WERI-Rb-1 (cell line): ENCODE measurements around the gene VIM.

Source experiments
- DNase-seq: peaks from one replicate; pipeline ENCODE4 v3.0.0-alpha.2; 2020
- H3K27ac ChIP-seq: fragments of 250-450 bp; sonication (Bioruptor Pico); 2 replicates; pipeline ENCODE4 v1.5.1; 2020; ENCODE audit warnings: mild to moderate bottlenecking, moderate library complexity
- H3K27me3 ChIP-seq: fragments of 250-450 bp; sonication (Bioruptor Pico); 2 replicates; pipeline ENCODE4 v1.5.1; 2021; ENCODE audit warnings: mild to moderate bottlenecking, low read depth, moderate library complexity; ENCODE audit not compliant: insufficient read depth, severe bottlenecking
- H3K36me3 ChIP-seq: fragments of 250-450 bp; sonication (Bioruptor Pico); 2 replicates; pipeline ENCODE4 v1.5.1; 2020; ENCODE audit warnings: mild to moderate bottlenecking, moderate library complexity
- H3K4me3 ChIP-seq: 2 replicates; pipeline ENCODE4 v1.5.1; 2011; ENCODE audit warnings: low read depth, mild to moderate bottlenecking, control low read depth, low read length
- H3K9me3 ChIP-seq: fragments of 250-450 bp; sonication (Bioruptor Pico); 2 replicates; pipeline ENCODE4 v1.5.1; 2021; ENCODE audit warnings: mild to moderate bottlenecking, moderate library complexity; ENCODE audit not compliant: severe bottlenecking
- CTCF ChIP-seq: IDR thresholded peaks from 2 replicates; pipeline ENCODE4 v1.5.1; 2011; ENCODE audit warnings: low read depth, mild to moderate bottlenecking, control low read depth, inconsistent platforms, low read length

The VIM gene

GRCh38 chr10:17222329-17222728, 5.7 kb upstream of the VIM start:
- no peak for DNase-seq
- Histone ChIP-seq H3K4me3 (no peak overlapping the region), H3K9me3 (no peaks in the 10 kb centered on the region), H3K36me3 (no peaks in the 10 kb centered on the region), H3K27me3 (no peaks in the 10 kb centered on the region), H3K27ac (no peak overlapping the region)
- no peak for TF ChIP-seq CTCF

GRCh38 chr10:17225808-17226207, 2.2 kb upstream of the VIM start:
- no peak overlapping the region for H3K27ac ChIP-seq
- no peak overlapping the region for H3K4me3 ChIP-seq
- H3K9me3 ChIP-seq = no peaks in the 10 kb centered on the region
- no peak for TF ChIP-seq CTCF
- no peak for DNase-seq
- no peaks in the 10 kb centered on the region for H3K36me3 ChIP-seq
- H3K27me3 ChIP-seq = no peaks in the 10 kb centered on the region

GRCh38 chr10:17226891-17227303, 1.1 kb upstream of the VIM start:
- Histone ChIP-seq H3K27me3 (no peaks in the 10 kb centered on the region), H3K4me3 (no peak overlapping the region), H3K9me3 (no peaks in the 10 kb centered on the region), H3K27ac (no peak overlapping the region), H3K36me3 (no peaks in the 10 kb centered on the region)
- TF ChIP-seq CTCF = no peak
- DNase-seq = no peak

GRCh38 chr10:17227367-17228090, 512 bp upstream of the VIM start:
- H3K36me3 ChIP-seq = no peaks in the 10 kb centered on the region
- H3K4me3 ChIP-seq = peak overlapping the region; percentile 74
- no peak overlapping the region for H3K27ac ChIP-seq
- DNase-seq = no peak
- no peaks in the 10 kb centered on the region for H3K27me3 ChIP-seq
- no peaks in the 10 kb centered on the region for H3K9me3 ChIP-seq
- no peak for TF ChIP-seq CTCF

GRCh38 chr10:17229016-17229716, 1.1 kb downstream of the VIM start:
- Histone ChIP-seq H3K4me3 (peak overlapping the region; percentile 74), H3K9me3 (no peaks in the 10 kb centered on the region), H3K27ac (no peak overlapping the region), H3K27me3 (no peaks in the 10 kb centered on the region), H3K36me3 (no peaks in the 10 kb centered on the region)
- DNase-seq = peak; percentile 19
- TF ChIP-seq CTCF = no peak

GRCh38 chr10:17229717-17229966, 1.6 kb downstream of the VIM start:
- no peaks in the 10 kb centered on the region for H3K27me3 ChIP-seq
- H3K9me3 ChIP-seq = no peaks in the 10 kb centered on the region
- TF ChIP-seq CTCF = no peak
- H3K4me3 ChIP-seq = peak overlapping the region; percentile 74
- H3K36me3 ChIP-seq = no peaks in the 10 kb centered on the region
- H3K27ac ChIP-seq = no peak overlapping the region
- DNase-seq = peak; percentile 8
